Measurements from ENCODE around the gene NUP133.
"Not testable (repeated sequence)": the region's sequence is repeated elsewhere in the genome, so short reads cannot be mapped to it uniquely, and the experiment has no call there.

The NUP133 gene

GRCh38 chr1:229529639-229530038 is 21.5 kb upstream of the NUP133 start:
- H3K27ac Mint-ChIP-seq = no peak overlapping the region
- H3K9me3 Mint-ChIP-seq = no peaks in the 10 kb centered on the region
- no peaks in the 10 kb centered on the region for H3K4me1 Mint-ChIP-seq
- H3K4me3 Mint-ChIP-seq = no peak overlapping the region
- DNase-seq (ENCODE audit: low spot score in 2 of 2) (no peak), ATAC-seq (no peak)
- H3K36me3 Mint-ChIP-seq = peaks cover 90% of the 10 kb centered on the region

- no peak overlapping the region for H3K4me3 Mint-ChIP-seq
- H3K9me3 Mint-ChIP-seq = no peaks in the 10 kb centered on the region
- DNase-seq (ENCODE audit: low spot score in 2 of 2) (no peak), ATAC-seq (no peak)
- H3K4me1 Mint-ChIP-seq = no peaks in the 10 kb centered on the region
- H3K27ac Mint-ChIP-seq = no peak overlapping the region
- H3K36me3 Mint-ChIP-seq = peaks cover 81% of the 10 kb centered on the region
Measured at GRCh38 chr1:229526695-229527094, 18.6 kb upstream of the NUP133 start.

GRCh38 chr1:229523052-229523451 is 14.9 kb upstream of the NUP133 start:
- DNase-seq (ENCODE audit: low spot score in 2 of 2) = no peak
- no peak overlapping the region for H3K27ac Mint-ChIP-seq
- H3K9me3 Mint-ChIP-seq = no peaks in the 10 kb centered on the region
- no peaks in the 10 kb centered on the region for H3K4me1 Mint-ChIP-seq
- no peak overlapping the region for H3K4me3 Mint-ChIP-seq
- no peak for ATAC-seq
- peaks cover 79% of the 10 kb centered on the region for H3K36me3 Mint-ChIP-seq

- H3K27ac Mint-ChIP-seq = no peak overlapping the region
- no peaks in the 10 kb centered on the region for H3K4me1 Mint-ChIP-seq
- H3K36me3 Mint-ChIP-seq = peaks cover 37% of the 10 kb centered on the region
- H3K4me3 Mint-ChIP-seq = no peak overlapping the region
- ATAC-seq (peak; percentile 82), DNase-seq (ENCODE audit: low spot score in 2 of 2) (peak in 1 of 2 donors; percentile 20)
- no peaks in the 10 kb centered on the region for H3K9me3 Mint-ChIP-seq
Measured at GRCh38 chr1:229514578-229515275, 6.6 kb upstream of the NUP133 start.

GRCh38 chr1:229511625-229512024 is 3.5 kb upstream of the NUP133 start:
- H3K4me3 Mint-ChIP-seq; H3K9me3 Mint-ChIP-seq; H3K27ac Mint-ChIP-seq; ATAC-seq; DNase-seq (ENCODE audit: low spot score in 2 of 2): not testable (repeated sequence)
- peaks cover 16% of the 10 kb centered on the region for H3K4me1 Mint-ChIP-seq
- H3K36me3 Mint-ChIP-seq = peaks cover 23% of the 10 kb centered on the region

- H3K36me3 Mint-ChIP-seq = peaks cover 22% of the 10 kb centered on the region
Measured at GRCh38 chr1:229511201-229511600, 3.1 kb upstream of the NUP133 start.

GRCh38 chr1:229509576-229509975 is 1.4 kb upstream of the NUP133 start:
- ATAC-seq (no peak), DNase-seq (ENCODE audit: low spot score in 2 of 2) (peak in 1 of 2 donors; percentile 45)
- Mint-ChIP-seq H3K4me3 (peak overlapping the region; percentile 81), H3K36me3 (peaks cover 35% of the 10 kb centered on the region), H3K27ac (peak overlapping the region; percentile 93), H3K9me3 (no peaks in the 10 kb centered on the region), H3K4me1 (peaks cover 16% of the 10 kb centered on the region)

More at GRCh38 chr1:229511201-229511600, 3.1 kb upstream of the NUP133 start:
- H3K9me3 Mint-ChIP-seq; DNase-seq (ENCODE audit: low spot score in 2 of 2); H3K27ac Mint-ChIP-seq; H3K4me3 Mint-ChIP-seq; ATAC-seq: not testable (repeated sequence)
- peaks cover 16% of the 10 kb centered on the region for H3K4me1 Mint-ChIP-seq

GRCh38 chr1:229508823-229509337 is 739 bp upstream of the NUP133 start:
- H3K4me3 Mint-ChIP-seq = peak overlapping the region; percentile 81
- H3K27ac Mint-ChIP-seq = peak overlapping the region; percentile 93
- DNase-seq (ENCODE audit: low spot score in 2 of 2) (peak in 1 of 2 donors; percentile 55), ATAC-seq (no peak)
- peaks cover 16% of the 10 kb centered on the region for H3K4me1 Mint-ChIP-seq
- no peaks in the 10 kb centered on the region for H3K9me3 Mint-ChIP-seq
- H3K36me3 Mint-ChIP-seq = peaks cover 41% of the 10 kb centered on the region

GRCh38 chr1:229507502-229507901 is 639 bp downstream of the NUP133 start:
- no peak for ATAC-seq

GRCh38 chr1:229506633-229507032 is 1.5 kb downstream of the NUP133 start:
- ATAC-seq (no peak), DNase-seq (ENCODE audit: low spot score in 2 of 2) (peak in 1 of 2 donors; percentile 33)
- Mint-ChIP-seq H3K36me3 (peaks cover 57% of the 10 kb centered on the region), H3K9me3 (no peaks in the 10 kb centered on the region), H3K4me1 (peaks cover 16% of the 10 kb centered on the region), H3K27ac (no peak overlapping the region), H3K4me3 (peak overlapping the region; percentile 81)

More at GRCh38 chr1:229507502-229507901, 639 bp downstream of the NUP133 start:
- Mint-ChIP-seq H3K9me3 (no peaks in the 10 kb centered on the region), H3K4me3 (peak overlapping the region; percentile 81), H3K4me1 (peaks cover 16% of the 10 kb centered on the region), H3K36me3 (peaks cover 48% of the 10 kb centered on the region), H3K27ac (peak overlapping the region; percentile 93)
- no peak for DNase-seq (ENCODE audit: low spot score in 2 of 2)

GRCh38 chr1:229495782-229496181 is 12.4 kb downstream of the NUP133 start:
- Mint-ChIP-seq H3K36me3 (peaks cover 95% of the 10 kb centered on the region), H3K27ac (no peak overlapping the region), H3K9me3 (no peaks in the 10 kb centered on the region), H3K4me1 (no peaks in the 10 kb centered on the region), H3K4me3 (no peak overlapping the region)
- DNase-seq (ENCODE audit: low spot score in 2 of 2) (no peak), ATAC-seq (no peak)

GRCh38 chr1:229487181-229487580 is 21.0 kb downstream of the NUP133 start:
- H3K4me3 Mint-ChIP-seq = no peak overlapping the region
- DNase-seq (ENCODE audit: low spot score in 2 of 2) = no peak
- peak overlapping the region; percentile 40 for H3K27ac Mint-ChIP-seq
- H3K4me1 Mint-ChIP-seq = peaks cover 4% of the 10 kb centered on the region
- H3K36me3 Mint-ChIP-seq = peaks cover 95% of the 10 kb centered on the region
- no peaks in the 10 kb centered on the region for H3K9me3 Mint-ChIP-seq
- no peak for ATAC-seq

GRCh38 chr1:229485318-229485717 is 22.8 kb downstream of the NUP133 start:
- no peak for ATAC-seq
- no peak overlapping the region for H3K4me3 Mint-ChIP-seq
- H3K4me1 Mint-ChIP-seq = peaks cover 7% of the 10 kb centered on the region
- no peak overlapping the region for H3K27ac Mint-ChIP-seq
- H3K36me3 Mint-ChIP-seq = peaks cover 100% of the 10 kb centered on the region
- DNase-seq (ENCODE audit: low spot score in 2 of 2) = no peak
- H3K9me3 Mint-ChIP-seq = no peaks in the 10 kb centered on the region

- Mint-ChIP-seq H3K36me3 (peaks cover 90% of the 10 kb centered on the region), H3K27ac (no peak overlapping the region), H3K4me1 (peaks cover 19% of the 10 kb centered on the region), H3K9me3 (no peaks in the 10 kb centered on the region), H3K4me3 (no peak overlapping the region)
- no peak for ATAC-seq
- DNase-seq (ENCODE audit: low spot score in 2 of 2) = no peak
Measured at GRCh38 chr1:229482511-229482910, 25.6 kb downstream of the NUP133 start.

- ATAC-seq = no peak
- Mint-ChIP-seq H3K36me3 (peaks cover 90% of the 10 kb centered on the region), H3K4me3 (no peak overlapping the region), H3K4me1 (peaks cover 19% of the 10 kb centered on the region), H3K9me3 (no peaks in the 10 kb centered on the region), H3K27ac (peak overlapping the region; percentile 26)
- DNase-seq (ENCODE audit: low spot score in 2 of 2) = no peak
Measured at GRCh38 chr1:229480495-229480894, 27.6 kb downstream of the NUP133 start.

All from stimulated activated effector memory CD8-positive, alpha-beta T cell treated with anti-CD3 and anti-CD28 coated beads, Interleukin-12 subunit alpha, Interleukin-12 subunit beta, amount 100 ng/mL, for 72 hours (primary cell).